DOHH2 (cell line): ENCODE results near the gene PDE9A.

Source experiments
- EZH2phosphoT487 ChIP-seq: fragments of 200-600 bp; sonication (generic); IDR thresholded peaks from 2 replicates; pipeline ENCODE4 v1.6.1; 2017; ENCODE audit warnings: borderline replicate concordance, mild to moderate bottlenecking, antibody characterized with exemption, low read length, moderate library complexity, mixed read lengths
- TF ChIP-seq, protein P1 (sequence below): fragments of 200-600 bp; sonication (generic); IDR thresholded peaks from one replicate; pipeline ENCODE4 v1.5.1; 2014; ENCODE audit warnings: antibody characterized with exemption, mild to moderate bottlenecking, low read depth, low read length; ENCODE audit not compliant: poor library complexity, severe bottlenecking

DNA sequence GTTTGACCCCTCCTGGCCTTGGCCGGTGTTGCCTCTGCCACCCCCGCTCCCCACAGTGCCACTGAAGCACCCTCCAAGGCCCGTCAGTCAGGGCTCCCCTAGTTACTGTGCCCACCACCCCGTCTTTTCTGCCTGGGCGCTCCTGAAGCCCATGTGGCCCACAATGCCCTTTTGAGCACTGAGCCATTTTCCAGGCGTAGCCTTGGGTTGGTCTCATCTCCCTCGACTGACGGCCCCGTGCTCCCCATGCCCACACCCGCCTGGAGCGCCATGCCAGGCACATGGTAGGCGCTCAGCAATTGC, 118.0 kb downstream of the PDE9A start:
- TF ChIP-seq, protein P1, sequence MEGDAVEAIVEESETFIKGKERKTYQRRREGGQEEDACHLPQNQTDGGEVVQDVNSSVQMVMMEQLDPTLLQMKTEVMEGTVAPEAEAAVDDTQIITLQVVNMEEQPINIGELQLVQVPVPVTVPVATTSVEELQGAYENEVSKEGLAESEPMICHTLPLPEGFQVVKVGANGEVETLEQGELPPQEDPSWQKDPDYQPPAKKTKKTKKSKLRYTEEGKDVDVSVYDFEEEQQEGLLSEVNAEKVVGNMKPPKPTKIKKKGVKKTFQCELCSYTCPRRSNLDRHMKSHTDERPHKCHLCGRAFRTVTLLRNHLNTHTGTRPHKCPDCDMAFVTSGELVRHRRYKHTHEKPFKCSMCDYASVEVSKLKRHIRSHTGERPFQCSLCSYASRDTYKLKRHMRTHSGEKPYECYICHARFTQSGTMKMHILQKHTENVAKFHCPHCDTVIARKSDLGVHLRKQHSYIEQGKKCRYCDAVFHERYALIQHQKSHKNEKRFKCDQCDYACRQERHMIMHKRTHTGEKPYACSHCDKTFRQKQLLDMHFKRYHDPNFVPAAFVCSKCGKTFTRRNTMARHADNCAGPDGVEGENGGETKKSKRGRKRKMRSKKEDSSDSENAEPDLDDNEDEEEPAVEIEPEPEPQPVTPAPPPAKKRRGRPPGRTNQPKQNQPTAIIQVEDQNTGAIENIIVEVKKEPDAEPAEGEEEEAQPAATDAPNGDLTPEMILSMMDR = no peak
- no peak for TF ChIP-seq EZH2phosphoT487
